HEK293T (cell line): ENCODE results near the gene GABRG3.

Experiments
- CTCF ChIA-PET: fragments of 350-600 bp; formaldehyde crosslinking; extraction: SDS; loops from one replicate; lab custom pipeline; 2021; ENCODE audit warnings: antibody characterized with exemption, inconsistent platforms; lab: Yijun Ruan, JAX
- POLR2A ChIA-PET: fragments of 350-600 bp; formaldehyde crosslinking; extraction: SDS; loops from one replicate; lab custom pipeline; 2020; ENCODE audit warnings: antibody characterized with exemption, inconsistent platforms; lab: Yijun Ruan, JAX
- DNase-seq: peaks from one replicate; pipeline ENCODE4 v3.0.0; 2012; ENCODE audit warnings: mixed read lengths; ENCODE audit errors: extremely low spot score
- ARNT ChIP-seq: fragments of 450-650 bp; IDR thresholded peaks from 2 replicates; pipeline ENCODE4 v1.6.1; 2017; ENCODE audit warnings: mild to moderate bottlenecking
- BHLHE40 ChIP-seq: fragments of 450-650 bp; IDR thresholded peaks from 2 replicates; pipeline ENCODE4 v1.6.1; 2016; ENCODE audit warnings: mild to moderate bottlenecking, moderate library complexity, borderline replicate concordance
- CTBP1 ChIP-seq: fragments of 450-650 bp; IDR thresholded peaks from 2 replicates; pipeline ENCODE4 v1.6.1; 2016; ENCODE audit warnings: borderline replicate concordance
- ELF4 ChIP-seq: fragments of 450-650 bp; IDR thresholded peaks from 2 replicates; pipeline ENCODE4 v1.6.1; 2017; ENCODE audit warnings: antibody characterized with exemption
- FOXA1 ChIP-seq: fragments of 450-650 bp; IDR thresholded peaks from 2 replicates; pipeline ENCODE4 v1.6.1; 2016; ENCODE audit warnings: mild to moderate bottlenecking
- FOXK2 ChIP-seq: fragments of 450-650 bp; IDR thresholded peaks from 2 replicates; pipeline ENCODE4 v1.6.1; 2016; ENCODE audit warnings: mild to moderate bottlenecking
- FOXM1 ChIP-seq: fragments of 450-650 bp; IDR thresholded peaks from 2 replicates; pipeline ENCODE4 v1.6.1; 2017; ENCODE audit warnings: mild to moderate bottlenecking, borderline replicate concordance
- HDGF ChIP-seq: fragments of 450-650 bp; IDR thresholded peaks from 2 replicates; pipeline ENCODE4 v1.6.1; 2017; ENCODE audit warnings: antibody characterized with exemption, borderline replicate concordance
- L3MBTL2 ChIP-seq: fragments of 450-650 bp; conservative IDR thresholded peaks from 2 replicates; pipeline ENCODE4 v1.6.1; 2016; ENCODE audit warnings: mild to moderate bottlenecking
- LEF1 ChIP-seq: fragments of 450-650 bp; IDR thresholded peaks from 2 replicates; pipeline ENCODE4 v1.6.1; 2017; ENCODE audit warnings: mild to moderate bottlenecking, borderline replicate concordance
- NFRKB ChIP-seq: fragments of 450-650 bp; IDR thresholded peaks from 2 replicates; pipeline ENCODE4 v1.6.1; 2016; ENCODE audit warnings: mild to moderate bottlenecking, moderate library complexity
- SP1 ChIP-seq: fragments of 450-650 bp; IDR thresholded peaks from 2 replicates; pipeline ENCODE4 v1.6.1; 2017
- SUZ12 ChIP-seq: fragments of 450-650 bp; IDR thresholded peaks from 2 replicates; pipeline ENCODE4 v1.6.1; 2016; ENCODE audit warnings: mild to moderate bottlenecking
- TARDBP ChIP-seq: fragments of 450-650 bp; IDR thresholded peaks from 2 replicates; pipeline ENCODE4 v1.6.1; 2016
- ZNF384 ChIP-seq: fragments of 450-650 bp; IDR thresholded peaks from 2 replicates; pipeline ENCODE4 v1.6.1; 2016
- TF ChIP-seq, protein P1 (sequence below): fragments of 450-650 bp; IDR thresholded peaks from 2 replicates; pipeline ENCODE4 v1.6.1; 2016

The GABRG3 gene

DNA sequence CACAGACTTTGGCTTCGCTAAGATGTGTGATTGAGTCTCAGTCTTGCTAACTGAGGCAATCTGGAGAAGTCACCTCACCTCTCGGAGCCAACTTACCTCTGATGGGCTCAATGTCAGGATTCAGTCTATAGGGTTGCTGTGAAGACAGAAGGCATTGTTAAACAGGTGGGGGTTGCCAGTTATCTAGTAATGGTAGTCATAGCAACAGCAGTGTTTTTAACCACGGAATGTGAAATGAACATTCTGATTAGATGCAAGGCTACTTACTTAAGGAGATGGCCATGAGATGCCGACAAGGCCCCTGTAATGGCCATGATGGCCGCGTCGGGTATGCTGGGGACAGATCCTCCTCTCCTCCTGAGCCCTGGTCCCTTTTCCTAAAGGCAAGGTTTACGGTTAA is 243.1 kb downstream of the GABRG3 start:
- ChIA-PET CTCF (interaction anchor here (0.6 kb wide), 1 partner anchor 52 kb away, joined by 6 read pairs; no protein-coding TSS in a partner anchor), POLR2A (interaction anchor here (1.0 kb wide), 1 partner anchor 10 kb away, joined by 4 read pairs; no protein-coding TSS in a partner anchor)
- DNase-seq, result no peak
- no peak for TF ChIP-seq SUZ12
- TF ChIP-seq L3MBTL2, result no peak
- TF ChIP-seq ELF4, result no peak
- no peak for TF ChIP-seq HDGF
- TF ChIP-seq BHLHE40, result no peak
- no peak for TF ChIP-seq LEF1

DNA sequence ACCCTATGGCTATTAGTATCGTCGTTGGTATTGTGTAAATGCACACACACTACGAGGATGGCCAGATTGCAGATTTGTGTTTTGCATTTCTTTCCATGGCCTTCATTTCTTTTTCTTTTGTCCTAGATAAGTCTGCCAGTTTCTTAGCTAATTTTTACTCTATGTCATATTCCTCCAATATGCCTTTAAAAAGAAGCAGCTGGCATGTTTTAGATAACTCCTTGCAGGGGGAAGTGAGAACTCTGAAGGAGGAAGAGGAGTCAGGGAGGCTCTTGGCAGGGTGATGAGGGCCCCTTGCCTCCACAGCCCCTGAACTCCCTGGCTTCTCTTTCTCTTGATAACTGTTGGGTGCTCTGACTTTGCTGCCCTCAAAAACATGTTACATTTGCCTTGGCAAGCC is 244.0 kb downstream of the GABRG3 start:
- ChIA-PET POLR2A (interaction anchor here (1.0 kb wide), 1 partner anchor 9 kb away, joined by 4 read pairs; no protein-coding TSS in a partner anchor), CTCF (no interaction called here)
- no peak for DNase-seq
- TF ChIP-seq SUZ12, result no peak
- no peak for TF ChIP-seq NFRKB
- no peak for TF ChIP-seq CTBP1
- TF ChIP-seq FOXK2, result no peak
- no peak for TF ChIP-seq FOXA1
- TF ChIP-seq ZNF384, result no peak
- TF ChIP-seq LEF1, result no peak
- no peak for TF ChIP-seq ARNT
- TF ChIP-seq FOXM1, result no peak
- TF ChIP-seq, protein P1, sequence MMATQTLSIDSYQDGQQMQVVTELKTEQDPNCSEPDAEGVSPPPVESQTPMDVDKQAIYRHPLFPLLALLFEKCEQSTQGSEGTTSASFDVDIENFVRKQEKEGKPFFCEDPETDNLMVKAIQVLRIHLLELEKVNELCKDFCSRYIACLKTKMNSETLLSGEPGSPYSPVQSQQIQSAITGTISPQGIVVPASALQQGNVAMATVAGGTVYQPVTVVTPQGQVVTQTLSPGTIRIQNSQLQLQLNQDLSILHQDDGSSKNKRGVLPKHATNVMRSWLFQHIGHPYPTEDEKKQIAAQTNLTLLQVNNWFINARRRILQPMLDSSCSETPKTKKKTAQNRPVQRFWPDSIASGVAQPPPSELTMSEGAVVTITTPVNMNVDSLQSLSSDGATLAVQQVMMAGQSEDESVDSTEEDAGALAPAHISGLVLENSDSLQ, result no peak
- no peak for TF ChIP-seq HDGF
- TF ChIP-seq ELF4, result no peak
- TF ChIP-seq L3MBTL2, result no peak
- TF ChIP-seq BHLHE40, result no peak
- no peak for TF ChIP-seq TARDBP
- TF ChIP-seq SP1, result no peak

DNA sequence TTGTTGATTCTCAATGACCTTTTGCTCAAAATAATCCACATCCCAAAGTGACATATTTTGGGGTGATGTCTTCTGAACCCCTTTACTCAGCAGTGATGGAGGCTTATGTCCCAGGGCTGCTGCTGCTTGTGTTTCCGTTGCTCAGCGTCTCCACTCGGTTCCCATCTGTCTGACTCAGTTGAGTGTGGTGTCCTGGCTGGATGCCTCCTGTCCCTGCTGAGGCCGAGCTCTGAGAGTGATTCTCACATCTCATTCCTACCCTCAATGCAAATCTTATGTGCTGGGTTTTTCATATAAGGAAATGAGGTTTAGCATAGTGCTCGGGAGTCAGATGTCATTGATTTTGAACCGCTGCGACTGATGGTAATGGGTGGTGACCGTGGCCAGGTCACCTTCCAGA is 247.4 kb downstream of the GABRG3 start:
- ChIA-PET CTCF (no interaction called here), POLR2A (no interaction called here)
- TF ChIP-seq HDGF (no peak), SUZ12 (no peak), CTBP1 (no peak), ELF4 (no peak), LEF1 (no peak), ZNF384 (no peak), ARNT (no peak), L3MBTL2 (no peak), FOXK2 (no peak), NFRKB (no peak), FOXM1 (no peak), TARDBP (no peak)
- TF ChIP-seq, protein P1, result no peak
- DNase-seq, result no peak

DNA sequence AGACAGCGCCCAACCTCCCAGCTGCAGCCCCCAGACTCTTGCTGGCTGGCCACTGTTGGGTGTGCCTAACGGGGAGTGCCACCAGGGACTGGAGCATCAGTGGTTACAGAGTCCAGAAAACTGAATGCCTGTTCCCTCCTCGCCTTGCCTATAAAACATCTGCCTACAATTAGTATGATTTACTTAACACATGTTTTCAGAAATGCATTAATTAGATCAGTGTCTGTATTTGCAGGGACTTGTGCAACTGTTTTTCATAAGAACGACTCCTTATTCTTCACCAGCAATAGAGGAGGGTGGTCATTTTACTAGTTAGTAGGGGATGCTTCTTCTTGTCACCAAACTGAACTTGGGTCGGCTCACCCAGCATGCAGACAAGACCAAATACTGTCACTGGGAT is 248.7 kb downstream of the GABRG3 start:
- POLR2A ChIA-PET, result no interaction called here
- TF ChIP-seq SP1, result no peak
- TF ChIP-seq BHLHE40, result no peak
- TF ChIP-seq NFRKB, result no peak
- TF ChIP-seq L3MBTL2, result no peak
- TF ChIP-seq, protein P1, result no peak
- no peak for TF ChIP-seq ZNF384
- TF ChIP-seq ARNT, result no peak
- no peak for TF ChIP-seq TARDBP
- TF ChIP-seq ELF4, result no peak
- TF ChIP-seq FOXM1, result no peak
- TF ChIP-seq SUZ12, result no peak
- no peak for TF ChIP-seq FOXA1
- TF ChIP-seq FOXK2, result no peak
- no peak for TF ChIP-seq HDGF
- no peak for TF ChIP-seq CTBP1
- TF ChIP-seq LEF1, result no peak
- CTCF ChIA-PET, result no interaction called here

DNA sequence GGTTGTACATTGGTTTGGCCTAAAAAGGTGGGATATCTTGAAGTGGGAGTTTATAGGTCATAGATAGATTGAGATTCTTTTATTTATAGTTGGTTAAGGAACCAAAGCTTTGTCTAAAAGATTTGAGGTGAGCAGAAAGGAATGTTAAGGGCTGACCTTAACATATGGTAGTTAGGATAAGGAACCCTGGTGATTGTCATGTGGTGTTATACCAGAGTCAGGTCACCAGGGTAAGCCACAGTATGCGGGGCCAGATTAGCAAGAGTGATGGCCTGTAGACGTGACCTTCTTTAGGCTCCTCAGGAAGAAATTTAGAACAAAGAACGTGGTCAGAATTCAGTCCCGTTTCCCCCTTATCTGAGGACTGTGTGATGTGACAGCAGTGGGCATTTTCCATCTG is 249.2 kb downstream of the GABRG3 start:
- ChIA-PET POLR2A (no interaction called here), CTCF (no interaction called here)
- TF ChIP-seq CTBP1 (no peak), ZNF384 (no peak), SUZ12 (no peak), ARNT (no peak), BHLHE40 (no peak), TARDBP (no peak), NFRKB (no peak), ELF4 (no peak), L3MBTL2 (no peak), LEF1 (no peak), FOXM1 (no peak), FOXA1 (no peak), FOXK2 (no peak), SP1 (no peak), HDGF (no peak)
- DNase-seq, result no peak

More for the DNA sequence above, 248.7 kb downstream of the GABRG3 start:
- DNase-seq, result no peak

DNA sequence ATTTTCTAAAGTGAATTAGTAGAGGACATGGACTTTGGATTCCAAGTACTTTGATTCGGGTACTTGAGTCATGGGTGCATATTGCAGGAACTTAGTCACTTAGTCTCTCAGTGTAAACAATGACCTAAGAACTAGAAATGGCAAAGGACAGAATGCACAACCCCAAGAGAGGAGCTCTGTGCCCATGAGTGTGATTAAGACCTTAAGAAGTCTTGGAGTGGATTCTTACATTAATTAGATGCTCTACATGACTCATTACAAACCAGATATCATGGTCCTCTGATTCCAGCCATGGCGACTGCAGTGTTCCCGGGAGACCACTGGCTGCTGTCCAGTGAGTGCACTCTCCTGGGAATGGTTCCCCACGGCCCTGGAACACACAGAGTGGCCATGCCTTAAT is 251.5 kb downstream of the GABRG3 start:
- no peak for DNase-seq
- TF ChIP-seq HDGF (no peak), LEF1 (no peak)
- ChIA-PET POLR2A (no interaction called here), CTCF (no interaction called here)
